ENCODE data around the gene TMEM41B. TPM values are rescaled to one million over a fixed set of nuclear protein-coding genes. Genes with fewer than 3 reads are reported as not detected.

TMEM41B gene
- total RNA-seq, 1 experiment from 2014 or later, result 50.3 TPM

- H3K36me3 Mint-ChIP-seq (ENCODE audit: insufficient read depth, unreplicated experiment), result no peaks in the 10 kb centered on the region
- no TSS peak for BruUV-seq (replicated peaks)
These were observed 44.8 kb downstream of the TMEM41B start for GRCh38 chr11:9269492-9270013.

GRCh38 chr11:9267680-9268079 is 46.7 kb downstream of the TMEM41B start:
- no TSS peak for BruUV-seq (replicated peaks)
- Mint-ChIP-seq H3K36me3 (ENCODE audit: insufficient read depth, unreplicated experiment) (no peaks in the 10 kb centered on the region), H3K27me3 (ENCODE audit: insufficient read depth, unreplicated experiment) (no peaks in the 10 kb centered on the region), H3K27ac (ENCODE audit: low read depth, unreplicated experiment) (no peak overlapping the region), H3K4me1 (ENCODE audit: insufficient read depth, unreplicated experiment) (peaks cover 6% of the 10 kb centered on the region), H3K4me3 (ENCODE audit: unreplicated experiment) (no peak overlapping the region), H3K9me3 (ENCODE audit: unreplicated experiment) (no peaks in the 10 kb centered on the region)
- TF ChIP-seq CTCF (IDR thresholded peaks at IDR 0.05; ENCODE audit: unreplicated experiment), result no peak
- ChIA-PET POLR2A (no interaction called here), CTCF (no interaction called here)
- intact Hi-C loops (cut with micrococcal nuclease), result loop anchor here (10.0 kb wide), 1 partner anchor 253 kb away; no protein-coding TSS in a partner anchor
- no peak for DNase-seq (ENCODE audit: unreplicated experiment)

More at GRCh38 chr11:9269492-9270013, 44.8 kb downstream of the TMEM41B start:
- TF ChIP-seq CTCF (IDR thresholded peaks at IDR 0.05; ENCODE audit: unreplicated experiment), result no peak
- Mint-ChIP-seq H3K4me1 (ENCODE audit: insufficient read depth, unreplicated experiment) (peaks cover 7% of the 10 kb centered on the region), H3K27ac (ENCODE audit: low read depth, unreplicated experiment) (no peak overlapping the region), H3K27me3 (ENCODE audit: insufficient read depth, unreplicated experiment) (no peaks in the 10 kb centered on the region), H3K9me3 (ENCODE audit: unreplicated experiment) (no peaks in the 10 kb centered on the region), H3K4me3 (ENCODE audit: unreplicated experiment) (no peak overlapping the region)
- POLR2A ChIA-PET, result interaction anchor here (0.7 to 2.3 kb wide), 2 partner anchors 11 to 12 kb away, joined by 7 read pairs; no protein-coding TSS in a partner anchor
- no peak for DNase-seq (ENCODE audit: unreplicated experiment)
- intact Hi-C loops (cut with micrococcal nuclease), result loop anchor here (10.0 kb wide), 1 partner anchor 255 kb away; no protein-coding TSS in a partner anchor
- CTCF ChIA-PET, result interaction anchor here (0.6 kb wide), 2 partner anchors 41 to 291 kb away, joined by 3 read pairs; no protein-coding TSS in a partner anchor

- no peaks in the 10 kb centered on the region for H3K27me3 Mint-ChIP-seq (ENCODE audit: insufficient read depth, unreplicated experiment)
- no TSS peak for BruUV-seq (replicated peaks)
- DNase-seq (ENCODE audit: unreplicated experiment), result no peak
- ChIA-PET POLR2A (interaction anchor here (1.8 kb wide), 1 partner anchor 14 kb away, joined by 5 read pairs; no protein-coding TSS in a partner anchor), CTCF (interaction anchor here (0.7 kb wide), 1 partner anchor 1667 kb away, joined by 4 read pairs; no protein-coding TSS in a partner anchor)
- peaks cover 11% of the 10 kb centered on the region for H3K4me1 Mint-ChIP-seq (ENCODE audit: insufficient read depth, unreplicated experiment)
- intact Hi-C loops (cut with micrococcal nuclease), result loop anchor here (10.0 kb wide), 1 partner anchor 252 kb away; no protein-coding TSS in a partner anchor
- TF ChIP-seq CTCF (IDR thresholded peaks at IDR 0.05; ENCODE audit: unreplicated experiment), result no peak
- no peak overlapping the region for H3K4me3 Mint-ChIP-seq (ENCODE audit: unreplicated experiment)
- H3K36me3 Mint-ChIP-seq (ENCODE audit: insufficient read depth, unreplicated experiment), result no peaks in the 10 kb centered on the region
- no peak overlapping the region for H3K27ac Mint-ChIP-seq (ENCODE audit: low read depth, unreplicated experiment)
- H3K9me3 Mint-ChIP-seq (ENCODE audit: unreplicated experiment), result no peaks in the 10 kb centered on the region
These were observed 47.5 kb downstream of the TMEM41B start for GRCh38 chr11:9266926-9267325.

- no peaks in the 10 kb centered on the region for H3K36me3 Mint-ChIP-seq (ENCODE audit: insufficient read depth, unreplicated experiment)
- H3K4me1 Mint-ChIP-seq (ENCODE audit: insufficient read depth, unreplicated experiment), result peaks cover 15% of the 10 kb centered on the region
- CTCF ChIA-PET, result interaction anchor here (0.7 to 0.8 kb wide), 2 partner anchors 12 to 57 kb away, joined by 3 read pairs; no protein-coding TSS in a partner anchor
- no peak for TF ChIP-seq CTCF (IDR thresholded peaks at IDR 0.05; ENCODE audit: unreplicated experiment)
- intact Hi-C loops (cut with micrococcal nuclease), result loop anchor here (10.0 kb wide), 1 partner anchor 251 kb away; no protein-coding TSS in a partner anchor
- peak overlapping the region; percentile 84 for H3K4me3 Mint-ChIP-seq (ENCODE audit: unreplicated experiment)
- POLR2A ChIA-PET, result interaction anchor here (1.0 to 2.3 kb wide), 5 partner anchors 11 to 120 kb away, joined by 3 to 14 read pairs (median 5); no protein-coding TSS in a partner anchor
- peak overlapping the region; percentile 70 for H3K27ac Mint-ChIP-seq (ENCODE audit: low read depth, unreplicated experiment)
- BruUV-seq (replicated peaks), result TSS peak; percentile 51
- no peaks in the 10 kb centered on the region for H3K9me3 Mint-ChIP-seq (ENCODE audit: unreplicated experiment)
- DNase-seq (ENCODE audit: unreplicated experiment), result no peak
- no peaks in the 10 kb centered on the region for H3K27me3 Mint-ChIP-seq (ENCODE audit: insufficient read depth, unreplicated experiment)
These were observed 48.2 kb downstream of the TMEM41B start for GRCh38 chr11:9266132-9266736.

All from MCF 10A (cell line).